Effector CD4-positive, alpha-beta T cell (primary cell): ENCODE results near the gene TCF19.

Experiments used
- DNase-seq: peaks from one replicate; pipeline ENCODE4 v3.0.0-alpha.2; 2020

Gene TCF19

DNA sequence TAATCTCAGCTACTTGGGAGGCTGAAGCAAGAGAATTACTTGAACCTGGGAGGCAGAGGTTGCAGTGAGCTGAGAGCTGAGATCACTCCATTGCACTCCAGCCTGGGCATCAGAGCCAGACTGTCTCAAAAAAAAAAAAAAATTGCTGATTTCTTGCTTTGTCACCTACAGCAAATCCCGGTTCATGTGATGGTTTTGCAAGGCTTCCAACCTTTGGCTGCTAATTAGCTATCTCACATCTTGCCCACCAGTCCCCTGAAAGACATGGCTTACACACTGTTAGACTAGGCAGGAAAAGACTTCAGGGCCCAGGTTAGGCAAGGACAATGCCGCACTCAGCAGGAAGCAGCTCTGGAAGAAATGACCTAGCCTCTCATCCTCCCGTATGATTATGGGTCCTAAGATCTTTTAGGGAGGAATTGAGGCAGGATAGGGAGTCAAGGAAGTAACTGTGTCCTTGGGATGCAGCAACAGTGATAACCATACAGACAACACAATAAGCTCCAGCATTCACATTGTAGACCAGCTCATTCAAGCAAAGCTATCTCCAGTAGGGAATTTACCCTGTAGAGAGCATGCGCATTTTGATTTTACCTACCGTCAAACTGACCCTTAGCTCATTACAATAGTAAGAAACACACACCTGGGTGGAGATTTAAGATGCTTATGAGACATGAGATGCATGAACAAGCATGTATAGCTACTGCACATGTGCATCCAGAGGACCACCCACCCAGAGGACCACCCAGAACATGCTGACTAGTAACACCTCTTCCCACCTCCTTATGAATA, 52.5 kb downstream of the TCF19 start:
- DNase-seq = no peak
